GM12801 (cell line): ENCODE measurements around the gene NIPAL1.

Experiments
- TF ChIP-seq, protein P1 (sequence below): IDR thresholded peaks from one replicate; pipeline ENCODE4 v1.5.1; 2011; ENCODE audit warnings: control low read depth; ENCODE audit not compliant: insufficient read length; ENCODE audit errors: extremely low read depth

NIPAL1 gene

DNA sequence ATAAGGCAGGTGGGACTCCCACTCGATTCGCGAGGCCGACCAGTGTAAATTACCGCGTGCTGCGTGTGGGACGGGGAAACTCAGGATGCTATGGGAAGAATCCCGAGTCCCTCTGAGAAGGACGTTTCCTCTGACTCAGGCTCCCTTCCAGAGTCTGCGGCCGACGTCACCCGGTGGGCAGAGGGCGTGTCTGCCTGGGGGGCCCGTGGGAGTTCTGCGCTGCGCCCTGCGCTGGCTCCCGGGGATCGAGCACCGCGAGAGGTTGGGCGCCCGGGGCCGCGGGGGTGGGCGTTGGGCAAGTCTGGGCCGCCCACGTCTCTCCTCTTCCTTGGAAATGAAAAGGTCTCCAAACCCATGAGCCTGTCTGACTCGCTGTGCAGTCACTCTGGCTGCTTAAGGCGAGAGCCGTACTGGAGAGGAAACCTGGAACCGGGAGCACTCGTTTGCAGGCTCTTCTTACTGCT is 568 bp downstream of the NIPAL1 start:
- TF ChIP-seq, protein P1, sequence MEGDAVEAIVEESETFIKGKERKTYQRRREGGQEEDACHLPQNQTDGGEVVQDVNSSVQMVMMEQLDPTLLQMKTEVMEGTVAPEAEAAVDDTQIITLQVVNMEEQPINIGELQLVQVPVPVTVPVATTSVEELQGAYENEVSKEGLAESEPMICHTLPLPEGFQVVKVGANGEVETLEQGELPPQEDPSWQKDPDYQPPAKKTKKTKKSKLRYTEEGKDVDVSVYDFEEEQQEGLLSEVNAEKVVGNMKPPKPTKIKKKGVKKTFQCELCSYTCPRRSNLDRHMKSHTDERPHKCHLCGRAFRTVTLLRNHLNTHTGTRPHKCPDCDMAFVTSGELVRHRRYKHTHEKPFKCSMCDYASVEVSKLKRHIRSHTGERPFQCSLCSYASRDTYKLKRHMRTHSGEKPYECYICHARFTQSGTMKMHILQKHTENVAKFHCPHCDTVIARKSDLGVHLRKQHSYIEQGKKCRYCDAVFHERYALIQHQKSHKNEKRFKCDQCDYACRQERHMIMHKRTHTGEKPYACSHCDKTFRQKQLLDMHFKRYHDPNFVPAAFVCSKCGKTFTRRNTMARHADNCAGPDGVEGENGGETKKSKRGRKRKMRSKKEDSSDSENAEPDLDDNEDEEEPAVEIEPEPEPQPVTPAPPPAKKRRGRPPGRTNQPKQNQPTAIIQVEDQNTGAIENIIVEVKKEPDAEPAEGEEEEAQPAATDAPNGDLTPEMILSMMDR = no peak

DNA sequence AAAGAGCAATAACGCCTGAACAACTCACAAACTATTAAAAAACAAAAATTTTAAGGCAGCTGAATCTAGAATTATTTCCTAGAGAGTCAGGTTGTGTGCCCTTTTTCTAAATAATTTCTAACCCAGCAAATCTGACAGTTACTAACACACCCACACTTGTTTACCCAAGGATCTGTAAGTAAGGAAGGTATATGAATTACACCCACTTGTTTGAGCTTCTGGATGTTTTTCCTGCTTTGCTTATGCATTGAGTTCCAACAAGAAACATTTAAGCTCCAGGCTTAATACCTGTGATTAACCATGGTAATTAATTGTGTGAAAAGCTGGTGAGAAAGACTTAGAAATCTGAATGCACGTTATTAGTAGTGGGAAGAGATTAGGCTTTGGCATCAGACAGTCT is 1.5 kb downstream of the NIPAL1 start:
- TF ChIP-seq, protein P1 = no peak

DNA sequence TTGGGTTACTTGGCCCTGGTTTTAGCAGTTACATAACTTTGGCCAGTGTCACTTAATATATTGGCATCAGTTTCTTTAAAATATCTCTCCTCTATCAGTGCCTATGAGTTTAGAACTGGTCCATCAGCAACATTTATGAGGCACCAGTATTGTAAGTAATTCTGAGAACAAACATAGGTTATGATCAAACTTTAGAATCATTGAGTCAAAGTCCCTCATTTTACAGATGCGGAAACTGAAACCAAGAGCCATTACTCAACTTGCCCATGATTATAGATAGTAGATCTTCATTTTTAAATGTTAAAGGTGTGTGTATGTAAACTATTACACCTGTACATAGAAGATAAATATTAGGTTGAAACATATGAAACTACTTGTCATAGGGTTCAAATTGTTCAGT is 4.5 kb downstream of the NIPAL1 start:
- TF ChIP-seq, protein P1 = no peak

DNA sequence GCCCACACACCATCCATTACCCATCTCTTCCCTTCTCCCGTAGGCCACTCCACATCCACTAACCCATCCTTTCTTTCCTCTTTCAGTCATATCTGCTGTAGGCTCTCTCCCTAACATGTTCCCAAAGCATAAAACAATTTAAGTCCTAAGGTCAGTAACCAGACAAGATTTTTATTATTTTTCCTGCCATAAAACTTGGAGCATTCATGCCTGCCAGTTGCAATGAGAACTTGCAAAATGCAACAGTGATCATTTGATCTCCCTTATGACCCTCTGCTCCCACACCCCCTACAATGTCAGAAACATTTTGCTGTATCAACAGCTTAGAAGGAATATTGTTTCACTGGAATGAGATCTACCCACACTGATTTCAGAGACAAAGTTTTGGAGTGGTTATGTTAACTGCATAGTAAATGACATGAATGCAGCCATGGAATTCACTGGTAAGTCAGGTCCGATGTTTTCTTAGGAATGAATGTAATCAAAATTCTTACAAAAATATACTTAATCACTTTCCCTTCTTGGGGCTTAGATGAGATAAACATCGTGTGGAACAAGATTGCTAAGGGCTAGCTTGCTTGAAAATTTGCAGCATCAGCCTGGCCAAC is 5.7 kb downstream of the NIPAL1 start:
- TF ChIP-seq, protein P1 = no peak

DNA sequence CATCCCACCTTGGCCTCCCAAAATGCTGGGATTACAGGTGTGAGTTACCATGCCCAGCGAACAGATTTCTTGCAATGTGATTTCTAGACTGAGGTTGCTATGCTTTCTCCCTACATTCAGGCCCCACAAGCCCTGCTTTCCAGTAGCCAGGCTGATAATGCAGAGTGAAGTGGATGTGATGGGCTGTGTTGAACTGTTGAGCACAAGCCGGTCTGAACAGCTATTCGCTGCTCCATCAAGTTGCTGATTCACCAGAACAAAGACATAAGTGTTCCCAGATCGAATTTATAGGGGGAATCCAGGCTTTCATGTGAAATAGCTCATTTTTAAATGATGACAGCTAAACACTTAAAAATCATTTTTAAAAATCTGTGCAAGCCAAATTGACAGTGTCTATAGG is 8.0 kb downstream of the NIPAL1 start:
- TF ChIP-seq, protein P1 = no peak

DNA sequence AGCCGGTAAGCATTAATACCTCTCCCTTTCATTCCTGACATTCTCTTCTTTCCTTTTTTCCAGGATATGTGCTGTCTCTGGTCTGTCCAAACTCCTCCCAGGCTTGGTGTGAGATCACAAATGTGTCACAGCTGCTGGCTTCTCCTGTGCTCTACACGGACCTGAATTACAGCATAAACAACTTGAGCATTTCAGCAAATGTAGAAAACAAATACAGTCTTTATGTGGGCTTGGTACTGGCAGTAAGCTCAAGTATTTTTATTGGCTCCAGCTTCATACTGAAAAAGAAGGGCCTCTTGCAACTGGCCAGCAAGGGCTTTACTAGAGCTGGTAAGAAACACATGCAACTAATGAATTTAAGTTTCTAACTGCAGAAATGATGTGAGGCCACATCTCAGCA is 8.4 kb downstream of the NIPAL1 start:
- TF ChIP-seq, protein P1 = no peak

DNA sequence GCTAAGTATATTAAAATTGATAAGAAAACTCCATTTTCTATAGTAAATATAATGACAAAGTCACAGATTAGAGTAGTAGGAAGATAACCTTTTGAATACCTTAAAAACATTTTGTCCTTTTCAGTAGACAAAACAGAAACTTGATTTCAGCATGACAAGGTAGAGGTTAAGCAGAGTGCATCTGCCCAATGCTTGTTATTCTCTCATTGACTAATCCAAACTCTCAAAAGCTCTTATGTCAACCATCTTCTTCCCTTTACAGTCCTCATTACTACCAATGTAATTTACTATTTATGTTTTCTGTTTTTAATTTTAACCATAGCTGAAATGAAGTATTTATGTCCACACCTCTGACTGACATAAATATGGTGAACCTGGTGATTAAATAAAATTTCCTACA is 11.1 kb downstream of the NIPAL1 start:
- TF ChIP-seq, protein P1 = no peak
